Fibroblast of mammary gland (primary cell): ENCODE measurements around the gene INKA2.

Experiments
- DNase-seq: peaks from one replicate; pipeline ENCODE4 v3.0.0-alpha.2; 2010; ENCODE audit warnings: low read depth
- H3K4me3 ChIP-seq: 2 replicates; pipeline ENCODE4 v1.5.1; 2011; ENCODE audit warnings: low read depth, mild to moderate bottlenecking, low read length, moderate library complexity; ENCODE audit not compliant: control insufficient read depth
- TF ChIP-seq, protein P1 (sequence below): conservative IDR thresholded peaks from 2 replicates; pipeline ENCODE4 v1.5.1; 2011; ENCODE audit warnings: low read depth, low read length, inconsistent platforms; ENCODE audit not compliant: control insufficient read depth, insufficient read depth

The INKA2 gene

DNA sequence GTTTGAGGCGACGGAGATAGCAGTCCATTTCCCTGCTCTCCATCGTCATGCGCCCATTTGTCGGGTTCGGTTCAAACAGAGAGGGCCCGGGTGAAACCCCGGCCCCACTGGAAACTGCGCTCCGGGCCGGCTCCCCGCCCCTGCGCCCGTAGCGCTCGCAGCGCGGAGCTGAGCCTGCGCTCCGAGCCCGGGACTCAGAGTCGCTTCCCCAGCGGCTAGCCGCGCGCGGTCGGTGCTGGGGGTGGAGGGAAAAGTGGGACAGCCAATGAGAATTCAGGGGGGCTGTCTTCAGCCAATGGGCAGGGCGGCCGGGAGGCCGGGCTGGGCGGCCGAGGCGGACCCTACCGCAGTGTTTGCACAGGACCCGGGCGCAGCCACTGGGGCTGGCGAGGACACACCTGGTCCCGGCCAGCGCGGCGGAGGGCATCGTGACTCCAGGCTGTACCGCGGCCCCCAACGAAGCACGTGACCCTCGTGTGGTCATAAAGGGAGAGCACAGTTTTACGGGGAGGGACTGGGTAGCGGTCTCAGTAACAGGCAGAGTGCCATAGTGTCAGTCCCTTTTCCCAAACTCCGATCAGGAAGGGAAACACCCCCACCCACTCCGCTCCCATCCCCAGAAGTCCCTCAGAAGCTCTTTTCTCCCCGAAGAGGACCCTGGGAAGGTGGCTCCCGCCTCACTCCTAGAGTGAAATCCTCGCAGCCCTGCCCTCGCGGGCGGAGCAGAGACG, at the start of gene INKA2:
INKA2 (minus strand) TSS at position 202 of the 731 bp plus-strand sequence; CDS start at position 49, 153 bp downstream.
- H3K4me3 ChIP-seq: peak within 1 kb of the TSS; percentile 61
- peak; percentile 73 for DNase-seq
- TF ChIP-seq, protein P1, sequence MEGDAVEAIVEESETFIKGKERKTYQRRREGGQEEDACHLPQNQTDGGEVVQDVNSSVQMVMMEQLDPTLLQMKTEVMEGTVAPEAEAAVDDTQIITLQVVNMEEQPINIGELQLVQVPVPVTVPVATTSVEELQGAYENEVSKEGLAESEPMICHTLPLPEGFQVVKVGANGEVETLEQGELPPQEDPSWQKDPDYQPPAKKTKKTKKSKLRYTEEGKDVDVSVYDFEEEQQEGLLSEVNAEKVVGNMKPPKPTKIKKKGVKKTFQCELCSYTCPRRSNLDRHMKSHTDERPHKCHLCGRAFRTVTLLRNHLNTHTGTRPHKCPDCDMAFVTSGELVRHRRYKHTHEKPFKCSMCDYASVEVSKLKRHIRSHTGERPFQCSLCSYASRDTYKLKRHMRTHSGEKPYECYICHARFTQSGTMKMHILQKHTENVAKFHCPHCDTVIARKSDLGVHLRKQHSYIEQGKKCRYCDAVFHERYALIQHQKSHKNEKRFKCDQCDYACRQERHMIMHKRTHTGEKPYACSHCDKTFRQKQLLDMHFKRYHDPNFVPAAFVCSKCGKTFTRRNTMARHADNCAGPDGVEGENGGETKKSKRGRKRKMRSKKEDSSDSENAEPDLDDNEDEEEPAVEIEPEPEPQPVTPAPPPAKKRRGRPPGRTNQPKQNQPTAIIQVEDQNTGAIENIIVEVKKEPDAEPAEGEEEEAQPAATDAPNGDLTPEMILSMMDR: no peak

DNA sequence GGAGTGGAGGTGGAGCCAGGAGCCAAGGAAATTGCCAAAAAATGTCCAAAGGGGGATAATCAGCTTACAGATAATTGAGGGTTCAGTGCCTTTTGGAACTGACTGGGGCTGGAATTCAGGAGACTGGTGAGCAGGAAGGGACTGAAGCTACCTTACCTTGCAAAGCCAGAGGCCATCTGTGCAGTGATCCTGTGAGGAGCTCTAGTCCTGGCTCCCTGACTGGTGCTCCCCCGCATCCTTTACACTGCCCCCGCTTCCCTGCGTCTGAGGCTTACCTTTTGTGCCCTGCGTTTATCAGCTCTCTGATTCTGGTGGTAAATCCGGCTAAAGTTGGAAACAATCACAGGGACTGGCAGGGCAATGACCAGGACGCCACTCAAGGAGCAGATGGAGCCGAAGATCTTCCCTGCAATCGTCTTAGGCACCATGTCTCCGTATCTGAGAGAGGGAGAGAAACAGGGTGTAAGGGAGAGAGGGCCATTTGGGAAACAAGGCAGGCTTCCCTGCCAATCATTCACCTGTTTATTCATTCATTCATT, 47.5 kb upstream of the INKA2 start:
- TF ChIP-seq, protein P1: no peak
- no peak for DNase-seq
- no peak overlapping the region for H3K4me3 ChIP-seq

DNA sequence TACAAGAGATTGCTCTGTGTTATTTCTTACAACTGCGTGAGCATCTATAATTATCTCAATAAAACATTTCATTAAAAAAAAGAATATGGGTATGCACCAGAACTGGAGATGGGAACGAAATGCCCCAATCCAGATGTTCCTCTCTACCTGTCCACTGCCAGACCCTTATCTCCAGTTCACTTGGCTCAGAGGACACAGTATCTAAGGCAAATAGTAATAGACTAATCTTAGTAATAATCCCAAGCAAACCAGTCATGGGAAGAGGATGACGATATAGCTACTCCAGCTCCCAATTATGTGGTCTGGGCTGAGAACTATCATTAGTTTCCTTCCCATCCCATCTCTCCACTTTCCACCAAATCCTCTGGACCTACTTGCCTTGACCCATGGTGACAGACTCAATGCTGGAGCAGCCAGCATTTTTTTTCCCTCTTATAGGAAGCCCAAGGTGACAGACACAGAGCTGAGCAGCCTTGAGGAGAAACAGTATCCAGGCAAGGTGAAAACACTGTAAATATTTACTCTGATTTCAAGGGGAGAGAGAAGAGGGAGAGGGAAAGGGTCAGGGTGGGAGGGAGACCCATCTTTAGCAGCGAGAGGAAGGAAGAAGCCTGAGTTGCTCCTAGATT, 45.2 kb upstream of the INKA2 start:
- TF ChIP-seq, protein P1: no peak
- no peak for DNase-seq
- H3K4me3 ChIP-seq: no peak overlapping the region

DNA sequence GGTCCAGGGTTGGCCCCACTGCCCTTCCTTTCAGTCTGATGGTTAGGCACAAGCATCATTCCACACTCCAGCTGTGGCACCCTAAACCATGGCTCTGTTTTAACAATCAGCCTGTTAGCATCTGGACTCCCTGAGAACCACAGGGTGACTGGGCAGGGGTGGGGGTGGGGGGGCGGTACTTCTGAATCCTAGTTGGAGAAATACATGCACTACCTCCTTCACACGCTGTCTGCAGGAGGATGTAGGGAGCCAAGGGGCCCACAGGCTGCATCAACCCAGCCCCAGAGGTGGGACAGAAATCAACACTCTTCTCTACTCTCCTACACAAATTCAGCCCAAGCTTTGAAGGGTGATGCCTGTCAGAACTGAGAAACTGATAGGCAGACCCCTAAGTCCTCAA, 40.4 kb upstream of the INKA2 start:
- DNase-seq: no peak
- H3K4me3 ChIP-seq: no peak overlapping the region
- TF ChIP-seq, protein P1: no peak

DNA sequence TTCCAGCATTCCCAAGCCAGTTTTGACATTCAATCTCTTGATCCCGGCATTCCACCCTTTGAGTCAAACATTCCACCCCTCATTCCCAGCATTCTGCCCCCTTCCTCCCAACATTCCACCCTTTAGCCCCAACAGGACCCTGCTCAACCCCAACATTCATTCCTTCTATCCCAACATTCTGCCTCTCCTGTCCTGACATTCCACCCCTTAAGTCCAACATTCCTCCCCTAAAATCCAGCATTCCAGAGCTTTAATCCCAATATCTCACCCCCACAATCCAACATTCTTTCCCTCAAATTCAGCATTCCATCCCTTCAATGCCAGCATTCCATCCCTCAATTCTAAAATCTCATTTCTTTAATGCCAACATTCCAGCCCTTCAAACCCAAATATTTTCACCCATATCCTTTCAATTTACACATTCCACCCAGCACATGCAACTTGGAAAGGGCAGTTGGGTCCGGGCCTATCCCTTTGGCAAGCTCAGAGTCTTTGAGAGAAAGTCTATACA, 39.4 kb upstream of the INKA2 start:
- no peak for DNase-seq
- TF ChIP-seq, protein P1: no peak
- no peak overlapping the region for H3K4me3 ChIP-seq

DNA sequence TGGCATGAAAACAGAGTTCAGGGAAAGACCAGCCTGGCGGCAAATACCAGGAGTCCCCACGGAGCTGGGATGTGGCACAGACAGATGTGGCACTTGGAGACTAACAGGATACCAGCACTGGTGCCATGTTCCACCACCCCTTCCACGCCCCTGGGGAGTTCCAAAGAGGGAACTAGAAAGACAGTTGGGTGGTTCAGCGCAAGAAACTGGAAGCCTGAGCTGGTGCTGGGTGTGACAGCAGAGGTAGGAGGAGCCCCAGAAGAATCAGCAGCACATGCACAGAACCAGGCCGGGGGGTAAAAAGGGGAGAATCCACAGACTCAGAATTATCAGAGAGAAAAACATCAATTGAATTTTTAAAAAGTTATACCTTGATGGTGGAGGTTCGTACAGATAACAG, 38.9 kb upstream of the INKA2 start:
- H3K4me3 ChIP-seq: no peak overlapping the region
- DNase-seq: no peak
- TF ChIP-seq, protein P1: no peak
